Umbilical cord (tissue), 2 donors: ENCODE measurements around the gene SDK1. TPM values are rescaled to one million over a fixed set of nuclear protein-coding genes. Genes with fewer than 3 reads are reported as not detected.
"Not testable (repeated sequence)": the region's sequence is repeated elsewhere in the genome, so short reads cannot be mapped to it uniquely, and the experiment has no call there.

Experiments
- DNase-seq: peaks from one replicate; pipeline ENCODE4 v3.0.0-alpha.2; 2015; ENCODE audit warnings: low spot score
- total RNA-seq: library from RNA; depleted of rRNA; stranded (reverse); fragments of >200 nt; gene quantifications from one replicate; pipeline ENCODE4 v1.2.3, GENCODE V29; 2014; ENCODE audit warnings: low replicate concordance; ENCODE audit not compliant: insufficient read depth

The SDK1 gene
- total RNA-seq, 1 donor from 2014 or later = 7.9 TPM

- DNase-seq = no peak
Measured at GRCh38 chr7:3649678-3650440, 348.8 kb downstream of the SDK1 start.

- no peak for DNase-seq
Measured at GRCh38 chr7:3650844-3651243, 349.8 kb downstream of the SDK1 start.

- DNase-seq = no peak
Measured at GRCh38 chr7:3655635-3656034, 354.6 kb downstream of the SDK1 start.

GRCh38 chr7:3657206-3657605 lies 356.2 kb downstream of the SDK1 start:
- DNase-seq = peak; percentile 5

- DNase-seq = no peak
Measured at GRCh38 chr7:3668743-3669142, 367.7 kb downstream of the SDK1 start.

- no peak for DNase-seq
Measured at GRCh38 chr7:3670898-3671297, 369.8 kb downstream of the SDK1 start.

- DNase-seq = no peak
Measured at GRCh38 chr7:3673524-3673923, 372.5 kb downstream of the SDK1 start.

GRCh38 chr7:3678314-3678810 lies 377.3 kb downstream of the SDK1 start:
- no peak for DNase-seq

GRCh38 chr7:3682028-3682710 lies 381.1 kb downstream of the SDK1 start:
- peak; percentile 27 for DNase-seq

- no peak for DNase-seq
Measured at GRCh38 chr7:3683546-3684539, 382.8 kb downstream of the SDK1 start.

GRCh38 chr7:3688071-3688470 lies 387.0 kb downstream of the SDK1 start:
- no peak for DNase-seq

- DNase-seq = no peak
Measured at GRCh38 chr7:3688842-3689241, 387.8 kb downstream of the SDK1 start.

- DNase-seq = no peak
Measured at GRCh38 chr7:3691478-3692158, 390.6 kb downstream of the SDK1 start.

- no peak for DNase-seq
Measured at GRCh38 chr7:3695602-3696001, 394.6 kb downstream of the SDK1 start.

GRCh38 chr7:3696113-3696512 lies 395.1 kb downstream of the SDK1 start:
- DNase-seq = no peak

- no peak for DNase-seq
Measured at GRCh38 chr7:3697472-3697871, 396.4 kb downstream of the SDK1 start.

GRCh38 chr7:3705258-3705657 lies 404.2 kb downstream of the SDK1 start:
- DNase-seq = no peak

GRCh38 chr7:3706091-3706490 lies 405.0 kb downstream of the SDK1 start:
- not testable (repeated sequence) for DNase-seq

GRCh38 chr7:3710122-3710521 lies 409.1 kb downstream of the SDK1 start:
- DNase-seq = no peak

- DNase-seq = no peak
Measured at GRCh38 chr7:3710531-3710930, 409.5 kb downstream of the SDK1 start.

GRCh38 chr7:3712841-3713240 lies 411.8 kb downstream of the SDK1 start:
- DNase-seq = no peak
